Activated CD8-positive, alpha-beta memory T cell treated with anti-CD3 and anti-CD28 coated beads, Interleukin-2, amount 50 U/mL, for 24 hours (primary cell): ENCODE data around the gene NSRP1.
"Not testable (repeated sequence)": the region's sequence is repeated elsewhere in the genome, so short reads cannot be mapped to it uniquely, and the experiment has no call there.

Experiments
- DNase-seq: peaks from one replicate; pipeline ENCODE4 v3.0.0-alpha.2; 2020; ENCODE audit errors: extremely low read depth

NSRP1 gene, protein sequence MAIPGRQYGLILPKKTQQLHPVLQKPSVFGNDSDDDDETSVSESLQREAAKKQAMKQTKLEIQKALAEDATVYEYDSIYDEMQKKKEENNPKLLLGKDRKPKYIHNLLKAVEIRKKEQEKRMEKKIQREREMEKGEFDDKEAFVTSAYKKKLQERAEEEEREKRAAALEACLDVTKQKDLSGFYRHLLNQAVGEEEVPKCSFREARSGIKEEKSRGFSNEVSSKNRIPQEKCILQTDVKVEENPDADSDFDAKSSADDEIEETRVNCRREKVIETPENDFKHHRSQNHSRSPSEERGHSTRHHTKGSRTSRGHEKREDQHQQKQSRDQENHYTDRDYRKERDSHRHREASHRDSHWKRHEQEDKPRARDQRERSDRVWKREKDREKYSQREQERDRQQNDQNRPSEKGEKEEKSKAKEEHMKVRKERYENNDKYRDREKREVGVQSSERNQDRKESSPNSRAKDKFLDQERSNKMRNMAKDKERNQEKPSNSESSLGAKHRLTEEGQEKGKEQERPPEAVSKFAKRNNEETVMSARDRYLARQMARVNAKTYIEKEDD

DNA sequence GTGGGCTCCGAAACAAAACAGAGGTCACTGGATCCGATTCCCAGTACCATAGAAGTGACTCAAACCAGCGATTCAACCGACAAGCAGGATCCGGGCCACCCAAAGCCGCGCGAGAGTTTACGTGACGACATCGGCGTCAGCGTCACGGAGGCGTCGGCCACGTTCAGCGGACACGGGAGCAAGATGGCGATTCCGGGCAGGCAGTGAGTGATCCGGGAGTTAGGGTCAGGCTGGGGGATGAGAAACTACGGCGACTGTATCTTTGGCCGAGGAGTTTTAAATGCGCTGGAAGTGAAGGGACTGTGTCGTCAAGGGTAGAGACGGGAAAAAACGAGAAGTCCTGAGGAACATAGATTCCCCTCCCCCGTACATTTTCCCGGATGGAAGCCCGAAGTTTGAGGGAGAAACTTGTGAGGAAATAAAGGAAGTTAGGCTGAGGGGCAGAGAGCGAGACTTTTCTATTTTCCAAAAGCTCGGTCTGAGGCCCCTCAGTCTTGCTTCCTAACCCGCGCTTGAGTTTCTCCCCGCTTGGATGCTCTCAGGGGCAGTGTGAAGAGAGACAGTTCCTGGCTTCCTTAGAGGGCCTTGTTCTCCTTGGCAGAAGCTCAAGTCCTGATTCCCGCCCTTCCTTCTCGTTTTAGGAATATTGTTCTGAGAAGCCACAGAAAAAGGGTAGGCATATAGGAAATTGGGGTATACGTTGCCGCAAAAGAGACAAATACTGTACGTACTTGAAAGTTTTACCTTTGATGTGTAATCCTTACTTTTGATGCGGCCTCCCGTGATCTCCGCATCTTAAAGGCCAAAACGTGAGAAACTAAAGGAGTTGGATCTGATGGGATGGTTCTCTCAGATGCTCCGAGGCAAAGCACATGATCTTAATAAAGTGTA lies at the start of gene NSRP1:
NSRP1 (plus strand) TSS at position 156 of the 891 bp plus-strand sequence; CDS start at position 184, 28 bp downstream.
- DNase-seq, result peak; percentile 87

DNA sequence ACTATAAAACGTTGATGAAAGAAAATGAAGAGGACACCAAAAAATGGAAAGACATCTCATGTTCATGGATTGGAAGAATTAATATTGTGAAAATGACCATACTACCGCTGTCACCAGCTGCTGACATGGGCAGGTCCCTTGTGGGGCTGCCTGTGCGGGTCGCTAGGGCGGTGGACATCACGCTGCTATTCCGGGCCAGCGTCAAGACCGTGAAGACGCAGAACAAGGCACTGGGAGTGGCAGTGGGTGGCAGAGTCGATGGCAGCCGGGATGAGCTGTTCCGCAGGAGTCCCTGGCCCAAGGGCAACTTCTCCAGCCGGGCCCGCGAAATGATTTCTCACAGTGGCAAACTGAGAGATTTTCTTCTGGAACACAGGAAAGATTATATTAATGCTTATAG lies 48.2 kb upstream of the NSRP1 start:
- no peak for DNase-seq

DNA sequence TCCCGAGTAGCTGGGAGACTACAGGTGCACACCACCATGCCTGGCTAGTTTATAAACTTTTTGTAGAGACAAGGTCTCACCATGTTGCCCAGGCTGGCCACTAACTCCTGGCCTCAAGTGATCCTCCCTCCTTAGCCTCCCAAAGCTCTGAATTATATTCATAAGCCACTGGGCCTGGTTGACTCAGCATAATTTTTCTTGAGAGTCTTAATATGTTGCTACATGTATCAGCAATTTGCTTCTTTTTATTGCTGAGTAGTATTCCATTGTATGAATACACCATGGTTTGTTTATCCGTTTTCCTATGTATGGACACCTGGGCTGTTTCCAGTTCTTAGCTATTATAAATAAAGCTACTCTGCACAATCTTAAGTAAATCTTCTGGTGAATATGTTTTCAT lies 42.4 kb upstream of the NSRP1 start:
- DNase-seq, result no peak

DNA sequence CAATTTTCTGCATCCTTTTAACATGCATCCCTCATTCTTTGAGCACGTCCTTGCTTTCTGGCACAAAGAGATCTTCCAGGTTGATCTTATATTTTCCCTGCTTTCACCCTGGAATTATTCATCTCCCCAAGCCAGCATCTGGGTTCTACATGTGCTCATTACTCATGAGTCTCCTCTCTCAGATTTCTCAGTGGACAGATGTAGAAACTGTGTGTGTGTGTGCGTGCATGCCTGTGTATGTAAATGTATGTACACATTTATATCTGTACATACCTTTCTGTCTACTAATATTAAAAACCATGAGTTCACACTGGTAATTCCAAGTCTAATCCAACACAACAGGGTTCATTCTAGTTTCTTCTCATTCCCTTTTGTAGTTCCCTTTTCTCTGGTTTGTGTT lies 41.9 kb upstream of the NSRP1 start:
- no peak for DNase-seq

DNA sequence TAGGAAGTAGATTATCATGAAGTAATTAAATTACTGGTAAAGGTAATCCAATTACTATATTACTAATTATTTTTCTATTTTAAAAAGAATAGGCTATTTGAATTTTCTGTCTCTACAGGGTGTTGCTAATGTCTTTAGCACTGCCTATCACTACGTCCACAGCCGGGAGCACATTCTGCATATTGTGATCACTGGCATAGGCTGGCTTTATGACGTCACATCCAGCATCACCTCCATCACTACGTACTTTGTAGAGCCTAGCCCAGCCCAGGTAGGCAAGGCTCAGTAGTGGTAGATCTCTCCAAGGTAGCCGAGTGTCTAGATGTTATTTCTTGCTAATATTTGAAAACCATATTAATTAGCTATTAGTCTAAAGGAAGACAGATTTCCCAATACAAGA lies 33.8 kb upstream of the NSRP1 start:
- no peak for DNase-seq

DNA sequence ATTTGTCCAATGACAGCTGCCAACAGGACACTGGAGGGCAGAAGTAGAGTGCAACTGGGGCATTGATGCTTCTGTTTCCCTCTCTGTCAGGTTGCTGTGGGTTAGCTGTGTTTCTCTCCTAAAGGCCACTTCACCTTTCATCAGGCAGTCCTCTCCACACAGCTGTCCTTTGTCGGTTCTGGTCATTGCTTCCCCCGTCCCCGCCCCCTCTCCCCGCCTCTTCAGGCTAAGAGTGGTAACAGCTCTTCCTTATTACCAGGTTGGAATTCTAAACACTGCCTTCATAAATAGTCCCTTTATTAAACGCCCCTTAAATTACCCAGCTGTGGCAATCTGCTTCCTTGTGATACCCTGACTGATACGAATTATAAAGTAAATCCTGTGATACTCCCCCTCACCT lies 31.8 kb upstream of the NSRP1 start:
- DNase-seq, result no peak

DNA sequence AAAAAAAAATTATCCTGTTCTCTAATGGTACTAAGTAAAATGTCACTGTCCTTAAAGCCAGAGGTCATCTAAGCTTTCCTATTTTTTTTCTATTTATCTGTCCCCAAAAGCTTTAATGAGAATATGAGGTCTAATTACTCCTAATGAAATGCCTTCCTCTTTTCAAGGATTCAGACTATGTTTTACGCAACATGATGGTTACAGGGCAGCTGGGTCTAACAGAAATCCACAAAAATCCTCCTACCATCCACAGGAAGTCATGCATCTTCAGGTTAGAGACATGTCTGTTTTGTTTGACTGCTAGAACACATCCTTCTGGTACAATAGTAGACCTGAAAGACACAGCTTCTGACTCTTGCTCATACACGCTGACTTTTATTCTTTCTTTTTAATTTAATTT lies 29.7 kb upstream of the NSRP1 start:
- DNase-seq, result no peak

DNA sequence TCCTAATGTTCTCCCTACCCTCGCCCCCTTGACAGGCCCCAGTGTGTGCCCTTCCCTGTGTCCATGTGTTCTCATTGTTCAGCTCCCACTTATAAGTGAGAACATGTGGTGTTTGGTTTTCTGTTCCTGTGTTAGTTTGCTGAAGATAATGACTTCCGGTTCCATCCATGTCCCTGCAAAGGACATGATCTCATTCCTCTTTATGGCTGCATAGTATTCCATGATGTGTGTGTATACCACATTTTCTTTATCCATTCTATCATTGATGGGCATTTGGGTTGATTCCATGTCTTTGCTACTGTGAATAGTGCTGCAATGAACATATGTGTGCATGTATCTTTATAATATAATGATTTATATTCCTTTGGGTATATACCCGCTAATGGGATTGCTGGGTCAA lies 29.2 kb upstream of the NSRP1 start:
- DNase-seq, result not testable (repeated sequence)

DNA sequence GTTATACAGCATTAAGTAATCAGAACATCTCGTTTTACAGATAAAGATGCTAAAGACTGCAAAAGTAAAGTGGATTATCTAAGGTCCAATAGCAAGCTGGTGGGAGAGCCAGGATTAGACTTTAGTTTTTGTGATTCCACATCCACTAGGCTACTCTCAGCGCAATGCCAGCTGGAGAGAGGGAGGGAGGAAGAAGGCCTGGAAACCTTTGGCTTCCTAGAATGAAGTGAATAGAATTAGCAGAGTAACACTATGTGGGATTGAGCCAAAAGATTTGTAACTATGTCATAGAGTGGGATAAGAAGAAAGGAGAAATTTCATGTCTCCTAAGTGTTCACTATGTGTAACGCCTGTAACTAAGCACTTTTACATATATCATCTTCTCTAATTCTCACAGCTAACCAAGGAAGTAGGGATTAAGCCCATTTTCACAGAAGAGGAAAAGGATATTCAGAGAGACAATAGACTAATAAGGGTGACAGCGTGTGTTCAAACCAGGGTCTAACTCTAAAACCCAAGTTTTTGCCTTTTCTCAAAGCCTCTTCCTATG lies 25.4 kb upstream of the NSRP1 start:
- DNase-seq, result no peak

DNA sequence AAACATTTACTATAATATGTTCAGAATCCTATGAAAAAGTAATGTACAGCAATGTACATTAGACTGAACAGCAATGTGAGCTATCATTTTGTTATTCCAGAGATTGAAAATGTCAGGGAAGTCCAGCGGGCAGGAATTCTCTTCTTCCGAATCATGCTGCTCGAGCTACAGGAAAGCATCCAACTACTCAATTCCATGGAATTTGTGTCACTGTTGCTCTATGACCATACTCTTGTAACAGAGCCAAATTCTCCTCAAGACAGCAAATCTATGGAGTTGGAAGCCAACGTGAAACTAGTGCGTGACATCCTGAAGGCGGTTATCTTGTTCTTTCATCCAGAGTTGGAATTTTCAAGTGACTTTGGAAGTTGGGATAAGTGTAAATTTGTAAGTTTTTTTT lies 24.8 kb upstream of the NSRP1 start:
- no peak for DNase-seq

DNA sequence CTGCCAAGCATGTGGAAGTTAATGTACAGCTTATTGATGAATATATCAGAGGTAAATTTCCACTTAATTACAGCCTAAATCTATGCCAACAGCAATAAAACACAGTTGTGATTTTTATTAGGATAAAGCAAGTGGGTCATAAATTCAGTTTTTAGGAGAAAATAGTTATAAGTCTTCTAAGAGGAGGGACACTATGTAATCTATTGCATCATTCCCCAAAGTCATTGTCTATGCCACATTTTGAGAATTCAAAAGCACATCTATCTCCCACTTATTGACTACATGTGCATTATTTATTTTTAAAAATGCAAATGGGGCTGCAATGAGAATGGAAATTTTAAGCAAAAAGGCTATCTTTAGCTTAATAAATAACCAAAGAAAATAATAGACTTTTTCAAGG lies 23.7 kb upstream of the NSRP1 start:
- no peak for DNase-seq

DNA sequence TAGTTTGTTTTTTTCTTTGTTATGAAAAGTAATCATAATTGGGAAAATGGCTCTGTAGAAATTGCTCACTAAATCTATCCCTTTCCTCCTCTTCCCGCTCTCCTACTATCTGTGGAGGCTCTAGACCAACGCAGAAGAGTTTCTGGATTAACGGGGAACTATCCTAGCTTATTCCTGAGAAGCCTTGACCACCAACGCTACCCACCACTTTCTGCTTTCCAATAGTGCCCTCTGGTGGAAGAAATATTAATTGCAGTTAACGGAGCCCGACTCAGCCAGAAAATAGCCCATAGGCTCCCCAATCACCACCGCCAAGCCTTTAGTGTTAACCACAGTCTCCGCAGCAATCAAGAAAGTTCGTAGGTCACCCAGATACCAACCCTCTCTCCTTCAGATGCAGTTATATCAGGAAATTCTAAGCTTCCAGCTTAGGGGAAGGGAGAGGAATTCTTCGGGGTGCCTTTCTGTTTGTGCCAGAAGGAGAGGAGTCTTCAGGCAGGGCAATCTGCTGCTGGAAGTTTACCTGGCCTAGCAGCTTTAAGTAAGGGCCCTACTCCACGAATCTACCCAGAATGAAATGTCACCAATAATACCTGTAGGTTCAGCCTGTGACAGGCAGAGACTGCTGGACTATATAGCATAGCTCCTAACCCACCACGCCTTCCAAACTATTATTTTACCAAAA lies 23.0 kb upstream of the NSRP1 start:
- DNase-seq, result no peak

DNA sequence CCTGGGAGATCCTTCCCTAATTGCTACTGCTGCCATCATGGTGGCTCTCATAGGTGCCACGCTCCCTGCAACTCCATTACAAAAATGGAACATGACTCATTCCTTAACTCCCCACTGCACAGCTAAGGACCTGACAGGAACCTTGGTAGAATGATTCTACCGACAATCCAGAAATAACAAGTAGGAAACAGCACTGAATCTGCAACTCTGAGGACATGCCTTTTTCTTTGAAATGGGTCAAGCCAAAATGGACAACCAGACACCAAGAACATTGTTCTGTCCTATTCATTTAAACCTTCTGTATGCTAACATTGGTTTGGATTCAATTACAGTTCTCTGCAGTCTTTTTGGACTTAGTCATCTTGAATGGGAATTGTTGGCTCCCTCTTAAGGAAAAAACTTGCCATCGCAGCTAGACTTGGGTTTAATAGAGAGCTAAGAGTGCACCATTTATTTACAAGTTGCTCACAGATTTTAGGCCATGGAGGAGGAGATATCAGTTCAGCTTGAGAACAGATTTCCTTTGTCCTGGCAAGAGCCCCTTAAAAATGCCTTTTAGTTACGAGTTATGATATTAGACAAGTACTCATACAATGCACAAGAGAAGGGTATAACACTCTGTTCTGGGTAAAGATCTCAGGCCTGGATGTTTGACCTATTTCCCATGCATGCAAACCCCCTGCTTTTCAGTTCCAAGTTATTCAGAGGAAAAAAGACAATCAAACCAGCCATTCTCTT lies 20.9 kb upstream of the NSRP1 start:
- DNase-seq, result no peak

DNA sequence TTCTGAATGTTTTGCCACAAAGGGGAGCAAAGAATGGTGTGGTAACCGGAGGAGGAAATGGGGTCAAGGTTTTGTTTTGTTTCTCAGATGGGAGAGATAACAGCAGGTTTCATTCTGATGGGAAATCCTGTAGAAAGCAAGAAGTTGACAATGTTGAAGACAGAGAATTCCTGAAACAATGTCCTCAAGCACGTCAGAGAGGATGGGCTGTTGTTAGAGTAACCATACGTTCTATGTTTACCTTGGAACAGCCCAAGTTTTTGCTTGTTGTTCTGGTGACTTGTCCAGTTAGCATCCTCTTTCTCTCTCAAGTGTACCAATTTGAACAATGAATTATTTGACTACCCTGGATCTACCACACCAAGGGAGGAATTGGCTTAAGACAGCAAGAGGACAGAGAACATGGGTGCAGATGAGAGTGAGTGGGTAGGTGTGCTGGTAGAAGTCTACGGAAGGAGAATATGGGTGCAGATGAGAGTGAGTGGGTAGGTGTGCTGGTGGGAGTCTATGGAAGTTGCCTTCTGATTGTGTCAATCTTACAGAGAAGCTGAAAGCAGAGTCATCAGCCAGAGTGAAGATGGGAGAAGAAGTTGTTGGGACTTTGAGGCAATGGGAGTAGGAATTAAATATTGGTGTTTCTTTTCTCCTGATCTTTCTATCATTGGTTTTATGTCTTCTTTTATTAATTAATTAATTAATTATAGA lies 14.8 kb upstream of the NSRP1 start:
- DNase-seq, result no peak

DNA sequence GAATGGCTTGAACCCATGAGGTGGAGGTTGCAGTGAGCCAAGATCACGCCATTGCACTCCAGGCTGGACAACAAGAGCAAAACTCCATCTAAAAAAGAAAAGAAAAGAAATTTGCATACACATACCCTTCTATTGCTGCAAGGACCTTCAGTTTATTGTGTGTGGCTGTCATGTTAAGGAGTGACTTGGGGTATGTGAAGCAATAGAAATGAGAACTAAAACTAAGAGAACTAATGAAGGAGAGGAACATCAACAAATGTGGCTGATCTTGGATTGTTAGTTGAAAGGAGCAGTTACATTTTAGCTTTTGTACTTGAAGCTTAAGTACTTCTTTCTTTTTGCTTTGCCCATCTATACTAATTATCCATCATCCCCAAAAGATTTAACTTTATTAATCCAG lies 12.7 kb upstream of the NSRP1 start:
- no peak for DNase-seq

DNA sequence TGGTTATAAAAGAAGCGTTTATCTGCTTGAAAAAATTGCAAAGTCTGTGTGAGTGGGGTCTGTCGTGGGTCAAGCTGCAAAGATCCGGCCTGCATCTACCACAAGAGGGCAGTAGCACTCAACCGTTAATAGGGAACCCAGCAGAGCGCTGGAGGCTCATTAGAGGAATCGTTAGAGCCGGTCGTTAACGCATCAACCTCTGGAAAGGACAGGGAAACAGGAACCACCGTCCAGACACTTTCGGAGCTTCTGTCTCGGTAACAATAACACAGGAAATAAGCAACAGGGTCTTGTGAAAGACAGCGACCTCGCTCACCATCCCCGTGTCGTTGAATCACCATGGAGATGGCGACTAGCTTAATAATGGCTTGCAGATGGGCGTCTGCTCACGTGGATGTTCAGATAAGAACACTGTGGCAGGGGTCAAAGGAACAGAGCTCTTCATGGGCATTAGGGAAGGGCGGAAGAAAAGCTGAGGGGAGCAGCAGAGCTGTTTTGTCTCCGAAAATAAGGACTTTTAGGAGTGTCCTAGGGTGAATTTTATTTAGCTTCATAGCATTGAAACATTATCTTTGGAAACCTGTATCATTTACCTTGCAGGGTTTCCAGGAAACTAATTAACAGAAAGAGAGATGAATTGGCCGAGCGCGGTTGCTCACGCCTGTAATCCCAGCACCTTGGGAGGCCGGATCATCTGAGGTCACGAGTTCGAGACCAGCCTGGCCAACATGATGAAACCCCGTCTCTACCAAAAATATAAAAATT lies 11.9 kb upstream of the NSRP1 start:
- peak; percentile 36 for DNase-seq

DNA sequence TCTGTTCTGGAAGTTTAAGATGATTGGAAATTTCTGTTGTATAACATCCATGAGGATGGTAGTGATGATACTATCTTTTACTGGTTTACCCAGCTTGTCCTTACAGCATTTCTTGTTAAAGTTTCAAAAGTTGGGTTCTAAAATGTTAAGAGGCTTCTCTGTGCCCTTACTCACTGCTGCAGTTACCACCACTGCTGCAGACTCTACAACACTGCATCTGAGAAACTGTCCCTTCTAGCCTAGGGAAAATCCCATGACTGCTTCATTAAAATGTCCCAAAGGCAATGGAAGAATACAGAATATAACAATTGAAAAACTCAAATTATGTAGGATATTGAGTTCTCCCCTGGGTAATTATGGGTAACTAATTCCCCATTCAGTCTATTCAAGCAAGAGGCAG lies 3.8 kb upstream of the NSRP1 start:
- DNase-seq, result no peak

DNA sequence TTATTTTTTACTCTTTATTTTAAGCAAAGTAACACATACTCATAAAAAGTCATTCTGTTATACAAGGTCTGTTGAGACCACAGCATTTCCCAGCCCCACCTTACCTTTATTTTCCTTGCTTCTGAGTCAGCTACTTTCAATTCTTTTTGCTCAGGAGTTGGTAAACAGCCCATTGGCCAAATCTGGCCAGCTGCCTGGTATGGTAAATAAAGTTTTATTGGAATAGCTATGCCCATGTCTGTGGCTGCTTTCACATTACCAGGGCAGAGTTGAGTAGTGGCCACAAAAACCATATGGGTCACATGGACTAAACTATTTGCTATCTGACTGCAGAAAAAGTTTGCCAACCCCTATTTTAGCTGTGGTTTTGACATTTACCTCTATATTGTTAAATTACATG lies 3.4 kb upstream of the NSRP1 start:
- DNase-seq, result no peak

DNA sequence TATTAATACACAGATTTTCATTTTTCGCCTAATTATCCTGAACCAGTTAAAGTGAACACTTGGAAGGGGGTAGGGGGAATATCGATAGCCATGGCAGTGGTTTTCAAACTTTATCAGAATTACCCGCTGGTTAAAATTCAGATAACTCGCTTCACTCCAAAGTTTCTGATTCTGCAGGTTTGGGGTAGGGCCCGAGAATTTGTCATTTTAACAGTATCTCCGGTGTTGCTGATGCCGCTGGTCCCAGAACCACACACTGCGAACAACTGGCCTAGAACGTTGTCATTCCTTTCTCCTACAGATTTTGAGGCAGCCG lies 313 bp upstream of the NSRP1 start:
- DNase-seq, result no peak

DNA sequence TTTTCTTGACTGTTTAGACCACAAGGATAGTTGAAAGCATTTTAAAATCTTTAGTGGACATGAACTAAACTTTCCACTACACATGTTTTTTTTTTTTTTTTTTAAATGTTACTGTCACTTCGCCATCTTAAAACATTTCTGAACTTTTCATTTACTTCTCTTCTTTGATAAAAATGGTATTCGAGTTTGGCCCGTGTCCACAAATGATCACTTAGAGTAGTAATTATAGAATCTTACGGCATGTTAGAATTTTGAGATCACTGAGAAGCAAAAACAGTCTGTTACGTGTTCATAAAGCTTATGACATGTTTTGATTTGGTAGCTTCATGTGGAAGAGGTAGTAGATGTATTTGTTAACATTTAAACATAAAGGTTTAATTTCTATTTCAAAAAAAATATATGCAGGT lies 1.1 kb downstream of the NSRP1 start:
- DNase-seq, result no peak
